Measurements from ENCODE around the gene RGS3.

RGS3 gene

DNA sequence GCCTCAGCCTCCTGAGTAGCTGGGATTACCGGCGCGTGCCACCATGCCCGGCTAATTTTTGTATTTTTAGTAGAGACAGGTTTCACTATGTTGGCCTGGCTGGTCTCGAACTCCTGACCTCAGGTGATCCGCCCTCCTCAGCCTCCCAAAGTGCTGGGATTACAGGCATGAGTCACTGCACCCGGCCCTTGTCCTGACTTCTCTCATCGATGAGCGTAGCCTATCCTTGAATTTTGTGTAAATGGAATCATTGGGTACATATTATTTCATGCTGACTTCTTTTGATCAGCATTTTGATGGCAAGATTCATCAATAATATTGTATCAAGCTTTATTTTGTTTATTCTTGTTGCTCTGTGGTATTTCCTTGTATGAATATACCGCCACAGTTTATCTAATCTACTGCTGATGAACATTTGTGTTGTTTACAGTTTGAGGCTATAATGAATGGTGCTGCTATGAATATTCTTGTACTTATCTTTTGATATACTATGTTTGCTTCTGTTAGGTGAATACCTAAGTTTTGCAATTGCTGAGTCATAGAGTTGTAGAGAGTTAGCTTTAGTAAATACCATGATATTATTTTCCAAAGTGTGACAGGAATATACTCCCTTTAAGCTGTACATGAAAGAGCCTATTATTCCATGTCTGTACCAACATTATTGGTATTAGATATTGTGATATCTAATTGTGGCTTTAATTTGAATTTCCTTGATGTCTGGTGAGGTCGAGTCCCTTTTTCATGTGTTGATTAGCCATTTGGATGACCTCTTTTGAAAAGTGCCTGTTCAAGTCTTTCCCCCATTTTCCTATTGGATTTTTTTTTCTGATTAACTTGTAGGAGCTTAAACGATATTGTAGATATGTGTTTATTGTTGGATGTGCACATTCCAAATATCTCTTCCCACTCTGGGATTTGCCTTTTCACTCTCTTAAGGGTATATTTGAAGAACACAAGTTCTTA lies 107.5 kb downstream of the RGS3 start:
- H2AK5ac ChIP-seq (ENCODE audit: low read depth, low read length): no peak overlapping the region
- no peak overlapping the region for H3K9ac ChIP-seq (ENCODE audit: low read depth, low read length, poor library complexity)
- H2BK5ac ChIP-seq (ENCODE audit: low read length): no peak overlapping the region
- no CpG with 5 or more reads among the region's 12 CpGs for WGBS, 2 donors (ENCODE audit: extremely low coverage in 2 of 2, insufficient read length in 2 of 2, insufficient replicate concordance in 1 of 2)
- no peak overlapping the region for H2BK15ac ChIP-seq (ENCODE audit: low read length)
- H3K4me3 ChIP-seq (ENCODE audit: low read length in 2 of 2): no peak overlapping the region
- H3K4me2 ChIP-seq (ENCODE audit: insufficient read depth, low read length, poor library complexity, severe bottlenecking): no peak overlapping the region
- H2BK12ac ChIP-seq (ENCODE audit: low read length): no peak overlapping the region
- peaks cover 3% of the 10 kb centered on the region for H3K79me1 ChIP-seq (ENCODE audit: low read depth, low read length)
- H2BK120ac ChIP-seq (ENCODE audit: low read depth, low read length): no peak overlapping the region
- no peak overlapping the region for H2AFZ ChIP-seq (ENCODE audit: low read length)
- H3K9me3 ChIP-seq (replicated peaks in 1 of 2; ENCODE audit: control insufficient read depth in 2 of 2, insufficient read depth in 1 of 2, low read depth in 1 of 2, low read length in 2 of 2): no peaks in the 10 kb centered on the region
- H3K27ac ChIP-seq (replicated peaks; ENCODE audit: low read length): no peak overlapping the region
- H3K27me3 ChIP-seq (ENCODE audit: control insufficient read depth in 3 of 3, insufficient read depth in 3 of 3, low read depth in 1 of 3, low read length in 3 of 3): peaks cover 0 to 2% (median 0%) of the 10 kb centered on the region in 3 experiments
- no peak for DNase-seq (ENCODE audit: low spot score)
- H4K91ac ChIP-seq (ENCODE audit: low read depth, low read length, poor library complexity): no peak overlapping the region
- H3K4me1 ChIP-seq (ENCODE audit: control insufficient read depth in 2 of 2, insufficient read depth in 1 of 2, low read depth in 1 of 2, low read length in 2 of 2): peaks cover 4 to 5% of the 10 kb centered on the region in 2 donors
- H3K23ac ChIP-seq (ENCODE audit: low read depth, low read length, poor library complexity): no peak overlapping the region
- H4K8ac ChIP-seq (ENCODE audit: low read depth, low read length): no peak overlapping the region
- no peaks in the 10 kb centered on the region for H3K36me3 ChIP-seq (replicated peaks in 1 of 2; ENCODE audit: control insufficient read depth in 2 of 2, insufficient read depth in 2 of 2, low read length in 2 of 2)
- H3K18ac ChIP-seq (ENCODE audit: low read length): no peak overlapping the region
- H3K4ac ChIP-seq (ENCODE audit: low read length): no peak overlapping the region
- H3K14ac ChIP-seq (ENCODE audit: low read length): no peak overlapping the region

- no peak overlapping the region for H3K4me2 ChIP-seq (ENCODE audit: insufficient read depth, low read length, poor library complexity, severe bottlenecking)
- no peaks in the 10 kb centered on the region for H3K36me3 ChIP-seq (replicated peaks in 1 of 2; ENCODE audit: control insufficient read depth in 2 of 2, insufficient read depth in 2 of 2, low read length in 2 of 2)
- no peak overlapping the region for H3K27ac ChIP-seq (replicated peaks; ENCODE audit: low read length)
- no peak overlapping the region for H3K4ac ChIP-seq (ENCODE audit: low read length)
- WGBS, 2 donors (ENCODE audit: extremely low coverage in 2 of 2, insufficient read length in 2 of 2, insufficient replicate concordance in 1 of 2): no CpG with 5 or more reads among the region's 8 CpGs
- no peak overlapping the region for H3K14ac ChIP-seq (ENCODE audit: low read length)
- H3K79me1 ChIP-seq (ENCODE audit: low read depth, low read length): peaks cover 3% of the 10 kb centered on the region
- no peak overlapping the region for H2BK120ac ChIP-seq (ENCODE audit: low read depth, low read length)
- DNase-seq (ENCODE audit: low spot score): no peak
- no peak overlapping the region for H4K91ac ChIP-seq (ENCODE audit: low read depth, low read length, poor library complexity)
- H2AK5ac ChIP-seq (ENCODE audit: low read depth, low read length): no peak overlapping the region
- H2BK12ac ChIP-seq (ENCODE audit: low read length): no peak overlapping the region
- no peak overlapping the region for H3K9ac ChIP-seq (ENCODE audit: low read depth, low read length, poor library complexity)
- no peak overlapping the region for H2BK5ac ChIP-seq (ENCODE audit: low read length)
- H3K4me3 ChIP-seq (ENCODE audit: low read length in 2 of 2): no peak overlapping the region
- no peak overlapping the region for H3K23ac ChIP-seq (ENCODE audit: low read depth, low read length, poor library complexity)
- no peaks in the 10 kb centered on the region for H3K27me3 ChIP-seq (ENCODE audit: control insufficient read depth in 3 of 3, insufficient read depth in 3 of 3, low read depth in 1 of 3, low read length in 3 of 3)
- no peak overlapping the region for H3K18ac ChIP-seq (ENCODE audit: low read length)
- H4K8ac ChIP-seq (ENCODE audit: low read depth, low read length): no peak overlapping the region
- H3K4me1 ChIP-seq (ENCODE audit: control insufficient read depth in 2 of 2, insufficient read depth in 1 of 2, low read depth in 1 of 2, low read length in 2 of 2): no peaks in the 10 kb centered on the region
- H2AFZ ChIP-seq (ENCODE audit: low read length): no peak overlapping the region
- H3K9me3 ChIP-seq (replicated peaks in 1 of 2; ENCODE audit: control insufficient read depth in 2 of 2, insufficient read depth in 1 of 2, low read depth in 1 of 2, low read length in 2 of 2): no peaks in the 10 kb centered on the region
- H2BK15ac ChIP-seq (ENCODE audit: low read length): no peak overlapping the region
These were observed 108.7 kb downstream of the RGS3 start for GRCh38 chr9:113572076-113572861.

DNA sequence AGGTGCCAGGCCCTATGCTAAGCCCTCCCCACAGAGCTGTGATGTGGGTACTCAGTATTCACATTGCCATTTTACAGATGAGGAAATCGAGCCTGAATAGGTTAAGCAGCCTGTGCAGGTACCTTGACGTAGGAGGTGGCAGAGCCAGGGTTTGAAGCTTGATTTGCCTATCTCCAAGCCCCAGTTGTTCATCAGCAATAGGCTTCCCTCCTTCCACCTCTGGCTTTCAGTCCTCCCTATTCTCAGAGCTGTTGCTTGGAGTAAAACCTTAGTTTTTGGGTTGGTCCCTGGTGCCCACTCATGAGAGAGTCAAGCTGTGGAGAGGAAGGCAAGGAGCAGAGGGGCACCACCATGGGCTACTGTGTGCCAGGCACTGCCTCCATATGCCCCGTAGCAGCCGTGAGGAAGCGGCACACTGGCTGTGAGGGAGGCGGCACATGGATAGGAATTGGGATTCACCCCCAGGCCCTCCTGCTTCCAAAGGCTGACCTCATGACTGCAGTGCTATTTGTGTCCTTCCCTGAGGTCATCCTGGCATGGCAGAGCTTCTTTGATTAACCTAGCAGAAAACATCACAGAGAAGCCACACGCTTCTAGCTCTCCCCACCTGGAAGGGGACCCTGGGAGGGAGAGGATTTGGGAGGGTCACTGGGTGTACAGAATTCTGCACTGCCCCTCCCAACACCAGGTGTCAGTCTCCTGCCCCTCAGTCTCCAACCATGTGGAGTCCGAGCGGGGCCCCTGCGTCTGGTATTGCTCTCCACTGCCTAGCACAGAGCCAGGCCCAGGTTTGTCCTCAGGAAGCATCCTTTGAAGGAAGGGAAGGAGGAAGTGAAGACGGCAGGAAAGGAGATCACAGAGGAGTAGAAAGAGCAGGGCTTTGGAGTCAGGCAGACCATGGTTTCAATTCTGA lies 109.8 kb downstream of the RGS3 start:
- Histone ChIP-seq H4K8ac (ENCODE audit: low read depth, low read length) (no peak overlapping the region), H3K27me3 (ENCODE audit: control insufficient read depth in 3 of 3, insufficient read depth in 3 of 3, low read depth in 1 of 3, low read length in 3 of 3) (no peaks in the 10 kb centered on the region), H2BK120ac (ENCODE audit: low read depth, low read length) (peak overlapping the region; percentile 19), H3K79me1 (ENCODE audit: low read depth, low read length) (peaks cover 3% of the 10 kb centered on the region), H3K14ac (ENCODE audit: low read length) (no peak overlapping the region), H3K18ac (ENCODE audit: low read length) (no peak overlapping the region), H2AK5ac (ENCODE audit: low read depth, low read length) (peak overlapping the region; percentile 12), H3K23ac (ENCODE audit: low read depth, low read length, poor library complexity) (no peak overlapping the region), H3K4me2 (ENCODE audit: insufficient read depth, low read length, poor library complexity, severe bottlenecking) (no peak overlapping the region), H2BK15ac (ENCODE audit: low read length) (no peak overlapping the region), H4K91ac (ENCODE audit: low read depth, low read length, poor library complexity) (no peak overlapping the region), H3K4me3 (ENCODE audit: low read length in 2 of 2) (no peak overlapping the region), H3K9ac (ENCODE audit: low read depth, low read length, poor library complexity) (peak overlapping the region; percentile 6), H2AFZ (ENCODE audit: low read length) (no peak overlapping the region), H3K36me3 (replicated peaks in 1 of 2; ENCODE audit: control insufficient read depth in 2 of 2, insufficient read depth in 2 of 2, low read length in 2 of 2) (no peaks in the 10 kb centered on the region), H3K4ac (ENCODE audit: low read length) (no peak overlapping the region), H3K9me3 (replicated peaks in 1 of 2; ENCODE audit: control insufficient read depth in 2 of 2, insufficient read depth in 1 of 2, low read depth in 1 of 2, low read length in 2 of 2) (no peaks in the 10 kb centered on the region), H2BK5ac (ENCODE audit: low read length) (no peak overlapping the region), H3K4me1 (ENCODE audit: control insufficient read depth in 2 of 2, insufficient read depth in 1 of 2, low read depth in 1 of 2, low read length in 2 of 2) (no peaks in the 10 kb centered on the region), H3K27ac (replicated peaks; ENCODE audit: low read length) (no peak overlapping the region), H2BK12ac (ENCODE audit: low read length) (no peak overlapping the region)
- WGBS, 2 donors (ENCODE audit: extremely low coverage in 2 of 2, insufficient read length in 2 of 2, insufficient replicate concordance in 1 of 2): no CpG with 5 or more reads among the region's 11 CpGs
- no peak for DNase-seq (ENCODE audit: low spot score)
